Skeletal muscle tissue (tissue), 4 donors: ENCODE measurements around the gene OTULINL. TPM values are rescaled to one million over a fixed set of nuclear protein-coding genes. Genes with fewer than 3 reads are reported as not detected.
A peak's percentile ranks its signal among the peaks of the same experiment; 100 is the strongest.

Source experiments
- H3K27ac ChIP-seq: one replicate; pipeline ENCODE4 v1.7.0; 2013; ENCODE audit warnings: mild to moderate bottlenecking, low read depth, low read length, inconsistent platforms
- H3K27me3 ChIP-seq, 3 donors: one replicate each; pipeline ENCODE4 v1.7.0; 2013; ENCODE audit warnings: low read length in 3 of 3; ENCODE audit not compliant: control insufficient read depth in 3 of 3, insufficient read depth in 3 of 3
- H3K36me3 ChIP-seq, 3 donors: one replicate each; pipeline ENCODE4 v1.7.0; 2013; ENCODE audit warnings: low read length in 3 of 3; ENCODE audit not compliant: control insufficient read depth in 3 of 3, insufficient read depth in 3 of 3
- H3K4me1 ChIP-seq, 3 donors: one replicate each; pipeline ENCODE4 v1.7.0; 2013; ENCODE audit warnings: low read length in 3 of 3, mild to moderate bottlenecking in 3 of 3; ENCODE audit not compliant: control insufficient read depth in 3 of 3, insufficient read depth in 3 of 3
- H3K4me3 ChIP-seq, 3 donors: one replicate each; pipeline ENCODE4 v1.7.0; 2013; ENCODE audit warnings: low read length in 3 of 3
- H3K9ac ChIP-seq, 3 donors: one replicate each; pipeline ENCODE4 v1.7.0; 2013; ENCODE audit warnings: low read length in 3 of 3, mild to moderate bottlenecking in 3 of 3, moderate library complexity in 2 of 3, low read depth in 1 of 3
- H3K9me3 ChIP-seq, 3 donors: one replicate each; pipeline ENCODE4 v1.7.0; 2013; ENCODE audit warnings: low read length in 3 of 3; ENCODE audit not compliant: control insufficient read depth in 3 of 3
- total RNA-seq: library from RNA; depleted of rRNA; stranded (reverse); fragments of >200 nt; gene quantifications from one replicate; pipeline ENCODE4 v1.2.3, GENCODE V29; 2014
- donor health status: Osteomylitis.

OTULINL gene
- total RNA-seq, 1 donor from 2014 or later = 6.3 TPM

DNA sequence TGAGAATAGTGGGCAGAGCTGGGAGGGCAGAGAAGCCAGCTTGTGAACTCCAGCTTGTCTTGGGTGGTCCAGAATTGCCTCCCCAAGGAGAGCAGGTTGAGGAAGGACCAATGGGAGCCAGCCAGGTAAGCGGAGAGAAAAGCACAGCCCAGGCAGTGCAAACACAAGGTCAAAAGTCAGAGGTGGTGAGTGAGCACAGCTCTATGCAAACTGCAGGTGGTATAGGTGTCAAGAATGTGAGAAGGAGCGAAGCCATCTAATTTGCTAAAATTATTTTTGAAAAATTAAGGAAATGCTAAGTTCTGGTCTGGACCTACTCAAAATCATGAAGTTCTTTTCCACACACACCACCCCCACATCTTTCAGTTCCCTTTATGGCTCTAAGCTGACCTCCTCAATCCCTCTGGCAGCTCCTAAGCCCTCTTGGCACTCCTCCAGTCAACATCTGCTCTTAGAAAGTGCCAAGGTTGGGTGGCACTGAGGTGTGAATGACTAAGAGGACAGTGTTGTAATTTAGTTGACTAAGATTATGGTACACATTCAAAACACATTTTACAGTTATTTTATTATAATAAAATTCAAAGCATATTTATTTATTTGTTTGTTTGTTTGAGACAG lies 6.6 kb upstream of the OTULINL start:
- Histone ChIP-seq H3K4me3 (no peak overlapping the region), H3K27ac (no peak overlapping the region), H3K36me3 (no peaks in the 10 kb centered on the region), H3K9me3 (no peaks in the 10 kb centered on the region), H3K27me3 (peaks cover 7 to 18% (median 12%) of the 10 kb centered on the region in 3 donors), H3K4me1 (peaks cover 0 to 4% (median 0%) of the 10 kb centered on the region in 3 donors), H3K9ac (no peak overlapping the region)

GRCh38 chr5:14576206-14576605 lies 5.4 kb upstream of the OTULINL start:
- peaks cover 7 to 23% (median 21%) of the 10 kb centered on the region in 3 donors for H3K27me3 ChIP-seq
- peaks cover 2 to 7% (median 2%) of the 10 kb centered on the region in 3 donors for H3K4me1 ChIP-seq
- no peaks in the 10 kb centered on the region for H3K36me3 ChIP-seq
- H3K27ac ChIP-seq = no peak overlapping the region
- H3K9me3 ChIP-seq = no peaks in the 10 kb centered on the region
- H3K9ac ChIP-seq = no peak overlapping the region
- no peak overlapping the region for H3K4me3 ChIP-seq

DNA sequence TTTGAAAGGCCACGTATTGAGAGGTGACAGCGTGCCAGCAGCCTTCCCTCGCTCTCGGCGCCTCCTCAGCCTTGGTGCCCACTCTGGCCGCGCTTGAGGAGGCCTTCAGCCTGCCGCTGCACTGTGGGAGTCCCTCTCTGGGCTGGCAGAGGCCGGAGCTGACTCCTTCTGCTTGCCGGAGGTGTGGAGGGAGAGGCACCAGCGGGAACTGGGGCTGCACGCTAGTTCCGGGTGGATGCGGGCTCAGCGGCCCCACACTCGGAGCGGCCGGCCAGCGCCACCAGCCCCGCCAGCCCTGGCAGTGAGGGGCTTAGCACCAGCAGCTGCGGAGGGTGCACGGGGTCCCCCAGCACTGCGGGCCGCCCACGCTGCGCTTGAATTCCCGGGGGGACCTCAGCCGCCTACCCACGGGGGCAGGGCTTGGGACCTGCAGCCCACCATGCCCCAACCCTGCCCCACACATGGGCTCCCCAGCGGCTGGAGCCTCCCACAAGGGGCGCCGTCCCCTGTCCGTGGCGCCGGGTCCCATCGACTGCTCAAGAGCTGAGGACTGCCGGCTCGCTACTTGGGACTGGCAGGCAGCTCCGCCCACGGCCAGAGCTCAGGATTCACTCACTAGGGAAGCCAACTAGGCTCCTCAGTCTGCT lies 4.4 kb upstream of the OTULINL start:
- Histone ChIP-seq H3K4me1 (peaks cover 4 to 12% (median 6%) of the 10 kb centered on the region in 3 donors), H3K9ac (no peak overlapping the region), H3K27me3 (peaks cover 7 to 23% (median 23%) of the 10 kb centered on the region in 3 donors), H3K9me3 (no peaks in the 10 kb centered on the region), H3K27ac (no peak overlapping the region), H3K36me3 (no peaks in the 10 kb centered on the region), H3K4me3 (no peak overlapping the region)

- H3K9me3 ChIP-seq = no peaks in the 10 kb centered on the region
- H3K27ac ChIP-seq = no peak overlapping the region
- peaks cover 4 to 14% (median 6%) of the 10 kb centered on the region in 3 donors for H3K4me1 ChIP-seq
- H3K36me3 ChIP-seq = no peaks in the 10 kb centered on the region
- H3K9ac ChIP-seq = no peak overlapping the region
- H3K27me3 ChIP-seq = peaks cover 7 to 24% (median 23%) of the 10 kb centered on the region in 3 donors
- no peak overlapping the region for H3K4me3 ChIP-seq
These were observed 3.6 kb upstream of the OTULINL start for GRCh38 chr5:14577971-14578370.

- Histone ChIP-seq H3K27me3 (peaks cover 7 to 30% (median 23%) of the 10 kb centered on the region in 3 donors), H3K36me3 (no peaks in the 10 kb centered on the region), H3K4me1 (peaks cover 4 to 14% (median 6%) of the 10 kb centered on the region in 3 donors), H3K4me3 (no peak overlapping the region), H3K9me3 (no peaks in the 10 kb centered on the region), H3K9ac (no peak overlapping the region), H3K27ac (no peak overlapping the region)
These were observed 2.3 kb upstream of the OTULINL start for GRCh38 chr5:14579246-14579645.

GRCh38 chr5:14579731-14580397 lies 1.7 kb upstream of the OTULINL start:
- Histone ChIP-seq H3K27ac (no peak overlapping the region), H3K27me3 (peaks cover 7 to 34% (median 23%) of the 10 kb centered on the region in 3 donors), H3K4me3 (no peak overlapping the region), H3K9ac (no peak overlapping the region), H3K4me1 (peaks cover 4 to 11% (median 6%) of the 10 kb centered on the region in 3 donors), H3K36me3 (no peaks in the 10 kb centered on the region), H3K9me3 (no peaks in the 10 kb centered on the region)

DNA sequence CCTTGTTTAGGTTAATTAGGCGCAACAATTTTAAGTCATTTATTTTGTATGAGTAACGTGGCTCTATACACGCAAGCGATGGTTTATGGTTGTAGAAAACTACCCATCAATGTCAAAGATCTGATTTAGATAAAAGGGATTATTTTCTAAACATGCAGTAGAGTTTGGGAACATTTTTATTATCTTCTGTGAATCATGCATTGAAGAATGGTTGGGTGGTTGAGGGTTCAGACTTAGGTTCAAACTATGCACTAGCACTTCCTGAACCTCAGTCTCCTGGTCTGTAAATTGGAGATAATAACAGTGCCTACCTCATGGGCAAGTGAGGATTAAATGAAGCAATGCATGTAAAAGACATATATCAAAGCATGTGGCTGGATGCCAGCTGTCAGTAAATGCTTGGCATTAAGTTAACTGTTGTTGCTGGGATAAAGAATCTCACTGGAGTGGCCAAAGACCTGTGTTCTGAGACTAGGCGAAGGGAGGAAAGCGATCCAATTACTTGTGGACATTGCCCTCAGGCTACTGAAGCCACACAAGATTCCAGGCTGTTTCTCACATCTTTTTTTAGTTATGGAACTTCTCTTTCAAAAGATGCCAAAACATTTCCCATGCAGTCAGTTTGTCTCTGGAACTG lies 1.1 kb upstream of the OTULINL start:
- Histone ChIP-seq H3K36me3 (no peaks in the 10 kb centered on the region), H3K27me3 (peaks cover 7 to 34% (median 23%) of the 10 kb centered on the region in 3 donors), H3K9me3 (no peaks in the 10 kb centered on the region), H3K4me3 (no peak overlapping the region), H3K4me1 (peaks cover 4 to 11% (median 6%) of the 10 kb centered on the region in 3 donors), H3K27ac (no peak overlapping the region), H3K9ac (no peak overlapping the region)

DNA sequence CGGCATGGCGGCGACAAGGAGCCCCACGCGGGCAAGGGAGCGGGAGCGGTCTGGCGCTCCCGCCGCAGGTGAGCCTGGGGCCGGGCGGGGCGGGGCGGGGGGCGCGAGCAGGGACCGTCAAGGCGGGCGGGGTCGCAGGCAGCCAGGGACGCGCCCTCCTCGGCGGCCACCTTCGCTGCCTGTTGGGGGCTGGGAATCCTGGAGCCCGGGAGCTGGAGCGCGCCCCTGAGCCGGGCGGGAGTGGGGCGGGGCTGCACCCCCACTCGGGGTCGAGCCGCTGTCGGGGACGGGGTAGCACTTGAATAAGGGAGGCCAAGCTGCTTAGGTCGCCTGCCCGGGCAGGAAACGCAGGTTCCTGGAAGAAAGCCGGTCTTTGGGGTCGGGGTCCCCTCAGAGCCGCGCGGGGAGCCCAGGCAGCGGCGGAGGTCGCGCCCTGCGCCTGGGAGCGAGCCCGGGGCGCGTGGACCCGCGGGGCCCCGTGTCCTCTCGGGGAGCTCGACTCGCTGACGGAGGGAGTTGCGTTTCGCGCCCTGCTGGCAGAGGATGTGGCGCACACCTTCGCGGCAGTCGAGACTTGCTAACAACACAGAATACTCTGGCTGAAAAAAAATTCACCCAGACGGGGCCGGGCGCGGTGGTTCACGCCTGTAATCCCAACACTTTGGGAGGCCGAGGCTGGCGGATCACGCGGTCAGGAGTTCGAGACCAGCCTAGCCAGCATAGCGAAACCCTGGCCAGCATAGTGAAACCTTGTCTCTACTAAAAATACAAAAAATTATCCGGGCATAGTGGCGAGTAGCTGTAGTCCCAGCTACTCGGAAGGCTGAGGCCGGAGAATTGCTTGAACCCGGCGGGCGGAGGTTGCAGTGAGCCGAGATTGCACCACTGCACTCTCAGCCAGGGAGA lies 552 bp downstream of the OTULINL start:
- Histone ChIP-seq H3K36me3 (no peaks in the 10 kb centered on the region), H3K4me1 (peaks cover 4 to 11% (median 6%) of the 10 kb centered on the region in 3 donors), H3K9ac (peak overlapping the region in 1 of 3 donors; percentile 41), H3K27me3 (peaks cover 7 to 34% (median 23%) of the 10 kb centered on the region in 3 donors), H3K27ac (peak overlapping the region; percentile 32), H3K4me3 (peak overlapping the region; percentile 45 to 71 (median 68)), H3K9me3 (no peaks in the 10 kb centered on the region)

DNA sequence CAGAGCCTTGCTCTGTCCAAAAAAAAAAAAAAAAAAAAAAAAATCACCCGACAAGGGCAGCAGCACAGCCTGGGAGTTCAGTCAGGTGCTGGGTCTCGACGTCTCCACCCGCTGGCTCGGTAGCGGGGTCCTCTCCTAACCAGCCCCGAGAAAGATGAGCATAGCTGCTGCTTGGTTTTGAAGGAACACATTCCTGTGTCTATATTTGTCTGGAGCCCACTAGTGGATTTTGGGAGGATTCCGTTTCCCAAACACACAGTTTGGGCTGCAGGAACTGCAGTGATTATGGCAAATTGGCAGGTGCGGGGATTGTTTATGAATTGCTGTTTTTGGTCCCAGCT lies 1.2 kb downstream of the OTULINL start:
- H3K27ac ChIP-seq = no peak overlapping the region
- peak overlapping the region in 2 of 3 donors; percentile 35 to 60 for H3K4me3 ChIP-seq
- no peak overlapping the region for H3K9ac ChIP-seq
- no peaks in the 10 kb centered on the region for H3K36me3 ChIP-seq
- peaks cover 6 to 11% (median 6%) of the 10 kb centered on the region in 3 donors for H3K4me1 ChIP-seq
- H3K9me3 ChIP-seq = no peaks in the 10 kb centered on the region
- peaks cover 7 to 34% (median 20%) of the 10 kb centered on the region in 3 donors for H3K27me3 ChIP-seq
